ENCODE data around the gene KLHL3. TPM values are rescaled to one million over a fixed set of nuclear protein-coding genes. Genes with fewer than 3 reads are reported as not detected.
A peak's percentile ranks its signal among the peaks of the same experiment; 100 is the strongest.

Gene KLHL3
- total RNA-seq, 1 donor from 2014 or later: 6.8 TPM

GRCh38 chr5:137681191-137681590, 54.7 kb downstream of the KLHL3 start:
- Histone ChIP-seq H3K36me3 (no peaks in the 10 kb centered on the region), H3K9me3 (no peaks in the 10 kb centered on the region), H3K4me3 (no peak overlapping the region), H3K27ac (no peak overlapping the region), H3K27me3 (no peaks in the 10 kb centered on the region), H3K4me1 (no peaks in the 10 kb centered on the region)
- intact Hi-C loops (cut with DNase I): no loop called here
- no peak for TF ChIP-seq CTCF (IDR thresholded peaks at IDR 0.05)
- DNase-seq (no peak), ATAC-seq (no peak)

- Histone ChIP-seq H3K4me1 (no peaks in the 10 kb centered on the region), H3K27me3 (no peaks in the 10 kb centered on the region), H3K36me3 (no peaks in the 10 kb centered on the region), H3K27ac (no peak overlapping the region), H3K9me3 (no peaks in the 10 kb centered on the region), H3K4me3 (no peak overlapping the region)
- TF ChIP-seq CTCF (IDR thresholded peaks at IDR 0.05): no peak
- DNase-seq: no peak
- intact Hi-C loops (cut with DNase I): no loop called here
- no peak for ATAC-seq
Measured at GRCh38 chr5:137679910-137680309, 56.0 kb downstream of the KLHL3 start.

GRCh38 chr5:137679195-137679594, 56.7 kb downstream of the KLHL3 start:
- Histone ChIP-seq H3K36me3 (no peaks in the 10 kb centered on the region), H3K4me3 (no peak overlapping the region), H3K27me3 (no peaks in the 10 kb centered on the region), H3K4me1 (no peaks in the 10 kb centered on the region), H3K9me3 (no peaks in the 10 kb centered on the region), H3K27ac (no peak overlapping the region)
- intact Hi-C loops (cut with DNase I): no loop called here
- TF ChIP-seq CTCF (IDR thresholded peaks at IDR 0.05): no peak
- DNase-seq: no peak
- no peak for ATAC-seq

- ATAC-seq: no peak
- intact Hi-C loops (cut with DNase I): no loop called here
- H3K9me3 ChIP-seq: no peaks in the 10 kb centered on the region
Measured at GRCh38 chr5:137672881-137673280, 63.0 kb downstream of the KLHL3 start.

GRCh38 chr5:137672001-137672400, 63.9 kb downstream of the KLHL3 start:
- Histone ChIP-seq H3K4me3 (no peak overlapping the region), H3K4me1 (peaks cover under 1% of the 10 kb centered on the region), H3K36me3 (no peaks in the 10 kb centered on the region), H3K27ac (no peak overlapping the region), H3K27me3 (no peaks in the 10 kb centered on the region), H3K9me3 (no peaks in the 10 kb centered on the region)
- intact Hi-C loops (cut with DNase I): no loop called here
- ATAC-seq (peak; percentile 22), DNase-seq (no peak)
- no peak for TF ChIP-seq CTCF (IDR thresholded peaks at IDR 0.05)

More at GRCh38 chr5:137672881-137673280, 63.0 kb downstream of the KLHL3 start:
- Histone ChIP-seq H3K4me1 (no peaks in the 10 kb centered on the region), H3K27me3 (no peaks in the 10 kb centered on the region), H3K4me3 (no peak overlapping the region), H3K36me3 (no peaks in the 10 kb centered on the region), H3K27ac (no peak overlapping the region)
- no peak for DNase-seq
- no peak for TF ChIP-seq CTCF (IDR thresholded peaks at IDR 0.05)

- no peaks in the 10 kb centered on the region for H3K9me3 ChIP-seq
- TF ChIP-seq CTCF (IDR thresholded peaks at IDR 0.05): no peak
- H3K27ac ChIP-seq: no peak overlapping the region
- DNase-seq: no peak
- no peaks in the 10 kb centered on the region for H3K27me3 ChIP-seq
- ATAC-seq: no peak
- intact Hi-C loops (cut with DNase I): no loop called here
- no peaks in the 10 kb centered on the region for H3K36me3 ChIP-seq
- H3K4me1 ChIP-seq: peaks cover 14% of the 10 kb centered on the region
- no peak overlapping the region for H3K4me3 ChIP-seq
Measured at GRCh38 chr5:137669811-137670210, 66.1 kb downstream of the KLHL3 start.

All from upper lobe of right lung (tissue), 1 donor.